GM13977 (cell line): ENCODE data around the gene PIP4K2C.

Experiments used
- DNase-seq: peaks from one replicate; pipeline ENCODE4 v3.0.0; 2012; ENCODE audit warnings: low spot score
- in situ Hi-C: fragments of 300-500 bp; cut with MboI; formaldehyde crosslinking; loops from one replicate; pipeline ENCODE4 v1.12.0; 2022; ENCODE audit warnings: low sequenced_read_pairs, low pct_unique_long_range_greater_than_20kb, mixed read lengths, inconsistent platforms; ENCODE audit not compliant: unreplicated experiment
- TF ChIP-seq, protein P1 (sequence below): IDR thresholded peaks from 2 replicates; pipeline ENCODE4 v1.5.1; 2012; ENCODE audit warnings: mild to moderate bottlenecking, control low read depth; ENCODE audit not compliant: insufficient read depth; ENCODE audit errors: extremely low read depth, missing control alignments

Gene PIP4K2C

DNA sequence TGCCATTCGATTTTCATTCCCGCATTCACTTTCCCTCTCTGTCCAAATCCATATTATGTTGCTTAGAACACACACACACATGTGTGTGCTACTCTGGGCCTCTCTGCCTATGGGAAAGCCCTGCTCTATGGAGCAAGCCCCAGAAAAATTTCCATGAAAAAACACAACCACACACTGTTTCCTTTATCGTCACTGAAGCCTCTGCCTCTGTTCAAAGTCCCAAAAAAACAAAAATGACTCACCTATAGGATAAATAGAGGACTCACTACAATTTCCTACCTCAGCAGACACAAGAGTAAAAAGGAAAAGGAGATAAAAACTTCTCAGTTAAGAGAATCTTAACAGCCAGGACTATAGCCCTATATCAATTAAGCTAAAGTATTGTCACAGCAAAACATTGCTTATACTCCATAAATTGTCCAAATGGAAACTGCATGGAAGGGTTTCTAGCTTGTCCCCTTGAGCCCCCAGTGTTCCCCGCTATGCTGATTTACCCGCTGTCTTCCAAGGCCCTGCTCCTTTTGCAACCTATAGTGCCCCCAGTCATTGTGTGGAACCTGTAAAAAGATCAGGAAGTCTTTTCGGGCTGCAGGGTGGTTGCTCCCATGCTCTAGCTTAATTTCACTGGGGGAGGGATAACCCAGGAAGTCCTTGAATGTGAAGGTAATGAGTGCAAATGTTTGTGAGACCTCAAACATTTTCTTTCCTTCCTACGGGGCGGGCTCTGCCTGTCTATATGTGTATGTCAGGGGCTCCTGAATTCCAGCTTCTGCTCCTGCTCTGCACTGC, 11.1 kb upstream of the PIP4K2C start:
- no peak for DNase-seq
- TF ChIP-seq, protein P1, sequence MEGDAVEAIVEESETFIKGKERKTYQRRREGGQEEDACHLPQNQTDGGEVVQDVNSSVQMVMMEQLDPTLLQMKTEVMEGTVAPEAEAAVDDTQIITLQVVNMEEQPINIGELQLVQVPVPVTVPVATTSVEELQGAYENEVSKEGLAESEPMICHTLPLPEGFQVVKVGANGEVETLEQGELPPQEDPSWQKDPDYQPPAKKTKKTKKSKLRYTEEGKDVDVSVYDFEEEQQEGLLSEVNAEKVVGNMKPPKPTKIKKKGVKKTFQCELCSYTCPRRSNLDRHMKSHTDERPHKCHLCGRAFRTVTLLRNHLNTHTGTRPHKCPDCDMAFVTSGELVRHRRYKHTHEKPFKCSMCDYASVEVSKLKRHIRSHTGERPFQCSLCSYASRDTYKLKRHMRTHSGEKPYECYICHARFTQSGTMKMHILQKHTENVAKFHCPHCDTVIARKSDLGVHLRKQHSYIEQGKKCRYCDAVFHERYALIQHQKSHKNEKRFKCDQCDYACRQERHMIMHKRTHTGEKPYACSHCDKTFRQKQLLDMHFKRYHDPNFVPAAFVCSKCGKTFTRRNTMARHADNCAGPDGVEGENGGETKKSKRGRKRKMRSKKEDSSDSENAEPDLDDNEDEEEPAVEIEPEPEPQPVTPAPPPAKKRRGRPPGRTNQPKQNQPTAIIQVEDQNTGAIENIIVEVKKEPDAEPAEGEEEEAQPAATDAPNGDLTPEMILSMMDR: no peak
- in situ Hi-C loops: no loop called here

DNA sequence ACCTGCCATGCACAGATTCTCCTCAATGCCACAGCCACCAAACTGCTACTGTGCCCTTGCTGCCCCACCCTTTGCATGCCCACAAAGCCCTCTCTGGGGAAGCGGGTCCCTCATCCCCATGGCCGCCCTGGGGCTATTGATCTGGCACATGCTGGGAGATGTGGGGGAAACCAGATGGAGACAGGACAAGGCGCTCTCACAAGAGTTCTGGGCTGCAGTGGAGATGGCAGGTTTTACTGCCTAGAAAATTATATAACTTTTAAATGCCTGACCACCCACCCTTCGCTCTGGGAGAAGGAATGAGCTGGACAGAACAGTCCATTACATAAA, 10.6 kb upstream of the PIP4K2C start:
- in situ Hi-C loops: no loop called here
- TF ChIP-seq, protein P1: no peak
- DNase-seq: no peak

DNA sequence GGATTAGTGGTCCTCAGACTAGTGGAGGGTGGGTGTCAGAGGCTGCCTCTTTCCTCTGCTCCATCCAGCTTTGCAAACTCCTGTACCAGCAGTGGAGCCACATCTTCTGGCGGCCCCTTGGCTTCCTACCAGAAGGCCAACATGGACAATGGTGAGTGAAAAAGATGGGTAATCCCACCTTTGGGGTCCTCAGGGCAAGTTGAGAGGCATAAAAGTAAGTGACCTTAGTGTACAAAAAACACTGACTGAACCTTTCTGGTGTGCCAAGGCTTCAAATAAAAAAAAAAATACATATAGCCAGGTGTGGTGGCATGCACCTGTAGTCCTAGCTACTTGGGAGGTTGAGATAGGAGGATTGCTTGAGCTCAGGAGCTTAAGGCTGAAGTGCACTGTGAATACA, 9.2 kb upstream of the PIP4K2C start:
- DNase-seq: no peak
- in situ Hi-C loops: no loop called here
- TF ChIP-seq, protein P1: no peak

DNA sequence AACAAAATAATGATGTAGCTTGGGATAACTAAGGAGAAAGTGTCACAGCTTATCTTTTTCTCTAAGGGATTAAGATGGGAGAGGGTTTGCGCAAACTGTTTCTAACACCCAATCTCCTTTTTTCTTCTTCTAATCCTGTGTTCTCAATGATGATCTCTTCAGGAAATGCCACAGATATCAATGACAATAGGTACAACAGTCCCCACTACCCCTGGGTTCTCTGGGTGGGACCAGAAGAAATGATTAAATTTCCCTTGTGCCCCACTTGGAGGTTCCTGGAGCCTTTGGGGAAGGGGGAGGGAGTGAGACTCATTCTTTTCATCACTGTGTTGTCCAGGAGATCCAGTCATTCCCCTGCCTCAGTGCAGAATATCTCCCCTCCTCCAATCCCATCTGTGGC, 8.6 kb upstream of the PIP4K2C start:
- TF ChIP-seq, protein P1: no peak
- DNase-seq: no peak
- in situ Hi-C loops: no loop called here

DNA sequence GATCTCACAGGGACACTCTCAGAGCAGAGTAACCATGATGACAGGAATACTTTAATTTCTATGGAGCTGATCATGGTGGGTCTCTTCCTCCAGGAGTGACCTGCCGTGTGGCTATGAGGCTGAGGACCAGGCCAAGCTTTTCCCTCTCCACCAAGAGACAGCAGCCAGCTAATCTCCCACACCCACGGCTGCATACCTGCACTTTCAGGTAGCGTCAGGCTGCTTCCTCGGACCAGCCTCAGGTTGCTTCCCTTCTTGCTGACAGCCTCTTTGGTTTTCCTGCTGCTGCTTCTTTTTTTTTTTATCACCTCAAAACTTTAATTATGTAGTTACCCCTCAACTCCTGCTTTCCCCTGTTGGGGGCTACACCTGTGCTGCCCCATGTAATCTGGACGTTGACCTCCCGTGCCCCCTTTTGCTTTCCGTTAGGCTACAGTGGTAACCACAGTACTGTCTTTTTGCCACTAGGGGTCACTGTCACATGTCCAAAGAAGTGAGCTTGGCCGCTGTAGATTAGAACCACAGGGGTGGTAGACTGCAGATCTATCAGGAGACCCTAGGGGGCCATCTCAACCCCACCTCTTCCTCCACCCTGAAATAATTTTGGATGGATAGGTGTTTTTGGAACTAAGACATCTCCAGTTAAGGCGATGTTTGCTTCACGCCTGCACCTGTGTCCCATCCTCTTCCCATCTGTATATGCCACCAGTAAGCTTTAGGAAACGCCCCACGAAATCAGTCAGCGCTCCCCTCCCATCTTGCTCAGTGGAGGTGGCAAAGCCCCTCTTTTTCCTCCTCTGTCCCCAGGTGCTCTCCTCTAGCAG, 7.8 kb upstream of the PIP4K2C start:
- TF ChIP-seq, protein P1: peak; percentile 94
- DNase-seq: peak; percentile 89
- in situ Hi-C loops: no loop called here

DNA sequence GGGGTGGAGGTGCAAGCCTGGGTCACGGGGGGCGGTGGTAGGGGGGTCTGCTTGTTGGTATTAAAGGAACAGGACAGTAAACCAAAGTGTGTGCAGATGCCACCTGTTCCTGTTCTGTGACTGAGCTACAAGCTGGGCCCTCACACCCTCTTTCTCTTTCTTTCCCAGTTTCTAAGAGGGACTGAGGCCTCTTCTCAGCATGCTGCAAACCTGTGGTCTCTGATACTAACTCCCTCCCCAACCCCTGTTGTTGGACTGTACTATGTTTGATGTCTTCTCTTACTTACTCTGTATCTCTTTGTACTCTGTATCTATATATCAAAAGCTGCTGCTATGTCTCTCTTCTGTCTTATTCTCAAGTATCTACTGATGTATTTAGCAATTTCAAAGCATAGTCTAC, 6.9 kb upstream of the PIP4K2C start:
- in situ Hi-C loops: no loop called here
- DNase-seq: no peak
- TF ChIP-seq, protein P1: no peak
